ENCODE results near the gene MYG1.

DNA sequence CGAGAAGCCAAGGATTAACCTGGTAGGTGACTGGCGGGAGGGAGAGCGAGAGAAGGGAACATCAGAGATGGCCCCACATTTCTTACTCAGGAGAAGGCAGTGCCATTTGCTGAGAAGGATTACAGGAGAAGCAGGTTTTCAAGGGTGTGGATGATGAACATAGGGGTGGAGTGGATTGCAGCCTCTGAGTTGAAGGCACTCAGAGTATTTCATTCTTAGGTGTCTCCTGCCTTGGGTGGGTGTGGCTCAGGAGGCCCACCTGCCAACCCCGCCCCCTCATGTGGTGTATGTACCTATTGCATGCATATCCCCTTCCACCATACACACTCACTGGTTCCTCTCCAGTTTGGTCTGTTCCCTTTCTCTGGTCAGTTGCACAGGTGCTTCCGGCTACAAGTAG, 25.1 kb upstream of the MYG1 start:
- TF ChIP-seq GATA2 (IDR thresholded peaks at IDR 0.05; ENCODE audit: low read depth, low read length) (no peak), GATA3 (IDR thresholded peaks at IDR 0.05; ENCODE audit: low read depth, low read length) (no peak)
